ENCODE data around the gene MC4R.

The MC4R gene

DNA sequence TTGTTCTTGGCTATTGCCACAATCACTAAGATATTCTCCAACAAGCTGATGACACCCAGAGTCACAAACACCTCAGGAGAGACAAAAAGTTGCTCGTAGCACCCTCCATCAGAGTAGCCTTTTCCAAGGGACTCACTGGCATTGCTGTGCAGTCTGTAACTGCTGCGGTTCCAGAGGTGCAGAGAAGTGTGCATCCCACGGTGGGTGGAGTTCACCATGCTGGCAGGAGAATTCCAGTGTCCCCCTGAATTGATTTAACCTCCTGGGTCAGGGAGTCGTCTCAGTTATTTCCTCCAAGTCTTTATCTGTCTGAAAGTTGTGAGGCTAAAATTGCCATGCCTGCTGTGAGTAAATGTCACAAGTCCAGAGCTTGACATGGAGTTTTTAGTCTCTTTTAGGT, 443 bp downstream of the MC4R start:
- no peak for DNase-seq (ENCODE audit: extremely low read depth, low read depth)
- TF ChIP-seq, protein P1, sequence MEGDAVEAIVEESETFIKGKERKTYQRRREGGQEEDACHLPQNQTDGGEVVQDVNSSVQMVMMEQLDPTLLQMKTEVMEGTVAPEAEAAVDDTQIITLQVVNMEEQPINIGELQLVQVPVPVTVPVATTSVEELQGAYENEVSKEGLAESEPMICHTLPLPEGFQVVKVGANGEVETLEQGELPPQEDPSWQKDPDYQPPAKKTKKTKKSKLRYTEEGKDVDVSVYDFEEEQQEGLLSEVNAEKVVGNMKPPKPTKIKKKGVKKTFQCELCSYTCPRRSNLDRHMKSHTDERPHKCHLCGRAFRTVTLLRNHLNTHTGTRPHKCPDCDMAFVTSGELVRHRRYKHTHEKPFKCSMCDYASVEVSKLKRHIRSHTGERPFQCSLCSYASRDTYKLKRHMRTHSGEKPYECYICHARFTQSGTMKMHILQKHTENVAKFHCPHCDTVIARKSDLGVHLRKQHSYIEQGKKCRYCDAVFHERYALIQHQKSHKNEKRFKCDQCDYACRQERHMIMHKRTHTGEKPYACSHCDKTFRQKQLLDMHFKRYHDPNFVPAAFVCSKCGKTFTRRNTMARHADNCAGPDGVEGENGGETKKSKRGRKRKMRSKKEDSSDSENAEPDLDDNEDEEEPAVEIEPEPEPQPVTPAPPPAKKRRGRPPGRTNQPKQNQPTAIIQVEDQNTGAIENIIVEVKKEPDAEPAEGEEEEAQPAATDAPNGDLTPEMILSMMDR (IDR thresholded peaks at IDR 0.05; ENCODE audit: low read depth, low read length) = no peak

- TF ChIP-seq, protein P1 (IDR thresholded peaks at IDR 0.05; ENCODE audit: low read depth, low read length) = no peak
- no peak for DNase-seq (ENCODE audit: extremely low read depth, low read depth)
Measured at GRCh38 chr18:60358516-60358915, 14.1 kb downstream of the MC4R start.

DNA sequence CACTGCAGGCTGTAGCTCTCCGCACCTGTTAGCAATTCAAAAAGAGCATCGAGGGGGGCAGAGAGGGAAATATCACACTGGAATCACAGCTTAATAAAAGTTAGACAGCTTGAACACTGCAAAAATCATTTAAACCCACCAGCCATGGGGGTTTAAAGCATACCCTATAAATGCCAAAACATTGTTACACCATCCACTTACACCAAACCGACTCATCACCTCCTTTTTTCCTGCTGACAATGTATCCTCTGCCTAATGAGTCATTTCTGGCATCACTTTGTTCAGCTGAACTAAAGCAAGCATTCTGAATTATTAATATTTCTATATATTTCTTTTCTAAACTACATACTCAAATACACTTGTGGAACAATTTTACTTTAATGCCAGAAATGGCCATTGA, 21.6 kb downstream of the MC4R start:
- TF ChIP-seq, protein P1 (IDR thresholded peaks at IDR 0.05; ENCODE audit: low read depth, low read length) = no peak
- DNase-seq (ENCODE audit: extremely low read depth, low read depth) = no peak

DNA sequence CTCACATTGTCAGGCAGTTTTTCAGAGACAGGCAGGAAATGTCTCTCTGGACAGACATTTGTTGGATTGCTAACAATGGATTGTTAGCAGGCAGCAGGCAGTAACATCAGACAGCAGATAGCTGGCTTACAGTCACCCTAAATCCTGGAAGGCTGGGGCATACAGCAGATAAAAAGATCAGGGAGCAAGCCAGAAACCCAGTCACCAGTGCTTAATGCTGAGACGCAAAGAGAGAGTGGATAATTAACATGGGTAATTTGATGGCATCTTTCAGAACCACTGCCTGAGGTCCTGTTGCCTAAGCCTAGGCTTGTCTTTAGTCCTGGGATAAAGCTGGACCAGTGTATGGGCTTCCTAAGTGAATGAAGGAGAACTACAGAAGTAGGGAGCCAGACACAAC, 22.4 kb downstream of the MC4R start:
- TF ChIP-seq, protein P1 (IDR thresholded peaks at IDR 0.05; ENCODE audit: low read depth, low read length) = no peak
- DNase-seq (ENCODE audit: extremely low read depth, low read depth) = no peak

- TF ChIP-seq, protein P1 (IDR thresholded peaks at IDR 0.05; ENCODE audit: low read depth, low read length) = no peak
- DNase-seq (ENCODE audit: extremely low read depth, low read depth) = no peak
Measured at GRCh38 chr18:60347526-60348045, 25.0 kb downstream of the MC4R start.

- no peak for DNase-seq (ENCODE audit: extremely low read depth, low read depth)
- TF ChIP-seq, protein P1 (IDR thresholded peaks at IDR 0.05; ENCODE audit: low read depth, low read length) = no peak
Measured at GRCh38 chr18:60339018-60339417, 33.6 kb downstream of the MC4R start.

DNA sequence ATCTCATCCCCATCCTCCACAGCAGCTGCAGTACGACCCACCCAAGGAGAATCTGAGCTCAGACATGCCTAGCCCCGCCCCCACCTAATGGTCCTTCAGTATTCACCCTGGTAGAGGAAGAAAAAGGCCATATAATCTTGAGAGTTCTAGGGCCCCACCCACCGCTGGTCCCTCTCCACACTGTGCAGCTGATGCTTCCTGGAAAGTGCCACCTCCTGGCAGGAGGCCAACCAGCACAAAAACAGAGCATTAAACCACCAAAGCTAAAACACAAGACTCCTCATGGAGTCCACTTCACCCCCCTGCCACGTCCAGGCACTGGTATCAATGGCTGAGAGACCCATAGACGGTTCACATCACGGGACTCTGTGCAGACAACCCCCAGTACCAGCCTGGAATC, 40.7 kb downstream of the MC4R start:
- TF ChIP-seq, protein P1 (IDR thresholded peaks at IDR 0.05; ENCODE audit: low read depth, low read length) = no peak
- DNase-seq (ENCODE audit: extremely low read depth, low read depth) = no peak

Measured in AG09319 (cell line).